K562 (cell line): Measurements from ENCODE around the gene FAAP100. TPM values are rescaled to one million over a fixed set of nuclear protein-coding genes. Genes with fewer than 3 reads are reported as not detected.

Experiments used
- ATAC-seq: fragments of 200-7000 bp; cut with Tn5 transposase; 3 replicates; pipeline ENCODE4 v1.9.1; 2020; ENCODE audit warnings: moderate library complexity
- BruUV-seq: library from RNA; stranded (reverse); fragments of 400-500 nt; replicated peaks from 2 replicates; lab custom pipeline; 2021; lab: Mats Ljungman, UMichigan
- CTCF ChIA-PET: fragments of 300-600 bp; formaldehyde crosslinking; extraction: SDS; loops from one replicate; lab custom pipeline; 2021; ENCODE audit warnings: low intra/inter-chr PET ratio; lab: Yijun Ruan, JAX
- POLR2A ChIA-PET: fragments of 300-600, 350-650 bp; sonication (Branson Sonifier 250); formaldehyde crosslinking; extraction: SDS; loops from one replicate; lab custom pipeline; 2021; ENCODE audit warnings: antibody characterized with exemption, inconsistent platforms; lab: Yijun Ruan, JAX
- DNase-seq, 4 experiments: peaks; one replicate each; pipeline versions ENCODE4 v3.0.0 to v3.0.0-alpha.2; 2011 to 2018; ENCODE audit warnings: low spot score in 3 of 4, mixed read lengths in 3 of 4; ENCODE audit errors: extremely low read depth in 1 of 4
- FAIRE-seq: peaks from 2 replicates; lab custom pipeline; 2011; peaks lifted over from hg19 to GRCh38; lab: Jason Lieb, UNC
- H2AFZ ChIP-seq: 2 replicates; pipeline ENCODE4 v1.6.0; 2011; ENCODE audit warnings: low read depth, low read length, control low read depth, inconsistent platforms
- H3K27ac ChIP-seq: fragments of 200-600 bp; 3 replicates; pipeline ENCODE4 v1.8.0; 2011; ENCODE audit warnings: low read depth, mild to moderate bottlenecking, control low read depth, inconsistent platforms, low read length, moderate library complexity, mixed read lengths; ENCODE audit errors: extremely low read depth
- H3K27me3 ChIP-seq, 2 experiments: fragments of 300-600 bp in 1 of 2; 2 replicates in 1 of 2; 3 replicates in 1 of 2; pipeline versions ENCODE4 v1.6.0 to v1.8.0; 2011; ENCODE audit warnings: inconsistent platforms in 2 of 2, low read length in 2 of 2, mild to moderate bottlenecking in 1 of 2, mixed read lengths in 1 of 2, moderate library complexity in 1 of 2; ENCODE audit not compliant: control insufficient read depth in 2 of 2, insufficient read depth in 2 of 2
- H3K36me3 ChIP-seq: fragments of 300-600 bp; 3 replicates; pipeline ENCODE4 v1.8.0; 2011; ENCODE audit warnings: mild to moderate bottlenecking, low read length, inconsistent platforms; ENCODE audit not compliant: control insufficient read depth, insufficient read depth
- H3K4me1 ChIP-seq, 2 experiments: fragments of 200-600 bp in 1 of 2; replicated peaks in 1 of 2; 2 replicates in 1 of 2; 3 replicates in 1 of 2; pipeline versions ENCODE4 v1.5.1 to v1.8.0; 2011; ENCODE audit warnings: inconsistent platforms in 2 of 2, low read length in 2 of 2, mild to moderate bottlenecking in 1 of 2, mixed read lengths in 1 of 2, moderate library complexity in 1 of 2; ENCODE audit not compliant: control insufficient read depth in 2 of 2, insufficient read depth in 2 of 2
- H3K4me2 ChIP-seq: 2 replicates; pipeline ENCODE4 v1.6.1; 2011; ENCODE audit warnings: low read length, control low read depth, inconsistent platforms, mixed read lengths; ENCODE audit not compliant: insufficient read depth
- H3K4me3 ChIP-seq: fragments of 200-600 bp; sonication (generic), shearing (Covaris generic); 2 replicates; pipeline ENCODE4 v1.5.1; 2016; ENCODE audit warnings: control low read depth, inconsistent platforms
- H3K79me2 ChIP-seq: fragments of 200-600 bp; 3 replicates; pipeline ENCODE4 v1.8.0; 2011; ENCODE audit warnings: low read length, inconsistent platforms; ENCODE audit not compliant: control insufficient read depth, insufficient read depth
- H3K9ac ChIP-seq, 2 experiments: 2 replicates each; pipeline versions ENCODE4 v1.6.0 to v1.6.1; 2011; ENCODE audit warnings: low read depth in 2 of 2, low read length in 2 of 2, control low read depth in 1 of 2, inconsistent platforms in 1 of 2, mild to moderate bottlenecking in 1 of 2, mixed read lengths in 1 of 2; ENCODE audit not compliant: insufficient read depth in 1 of 2
- H3K9me1 ChIP-seq: one replicate; pipeline ENCODE4 v1.6.0; 2011; ENCODE audit warnings: inconsistent platforms, mild to moderate bottlenecking, low read length, moderate library complexity; ENCODE audit not compliant: control insufficient read depth, insufficient read depth
- H3K9me3 ChIP-seq: replicated peaks from 2 replicates; pipeline ENCODE4 v1.5.1; 2011; ENCODE audit warnings: low read depth, low read length, inconsistent platforms; ENCODE audit not compliant: control insufficient read depth, insufficient read depth
- H4K20me1 ChIP-seq: replicated peaks from 2 replicates; pipeline ENCODE4 v1.6.1; 2011; ENCODE audit warnings: low read length, inconsistent platforms, mixed read lengths; ENCODE audit not compliant: control insufficient read depth, insufficient read depth
- CEBPB ChIP-seq: fragments of 450-650 bp; IDR thresholded peaks from 2 replicates; pipeline ENCODE4 v1.6.1; 2016; ENCODE audit warnings: missing genetic modification characterization, missing compliant biosample characterization
- PRDM10 ChIP-seq: fragments of 450-650 bp; IDR thresholded peaks from 2 replicates; pipeline ENCODE4 v1.6.1; 2018; ENCODE audit not compliant: partially characterized antibody
- PRPF4 ChIP-seq: fragments of 200-400 bp; formaldehyde crosslinking; IDR thresholded peaks from one replicate; pipeline ENCODE4 v1.6.1; 2017; ENCODE audit warnings: low read length, low read depth, mild to moderate bottlenecking; ENCODE audit not compliant: insufficient read depth, poor library complexity, severe bottlenecking
- SRSF1 ChIP-seq: fragments of 200-400 bp; formaldehyde crosslinking; IDR thresholded peaks from 2 replicates; pipeline ENCODE4 v1.6.1; 2017; ENCODE audit warnings: mild to moderate bottlenecking, low read depth, low read length, moderate library complexity
- SUPT5H ChIP-seq: fragments of 450-650 bp; IDR thresholded peaks from 2 replicates; pipeline ENCODE4 v1.6.1; 2016
- ZNF384 ChIP-seq: IDR thresholded peaks from 2 replicates; pipeline ENCODE4 v1.6.1; 2012; ENCODE audit warnings: low read depth, low read length, improper control_type of control experiment
- WGBS: fragments of 100-300 bp; shearing (Covaris generic); methylation state at CpG from one replicate; pipeline ENCODE4 v1.1.6; 2016; ENCODE audit warnings: low coverage, mixed read lengths; ENCODE audit not compliant: insufficient coverage; ENCODE audit errors: missing lambda C conversion rate; 5-methylcytosine and 5-hydroxymethylcytosine counted together
- in situ Hi-C: fragments of 300-500 bp; cut with MboI; formaldehyde crosslinking; loops from 4 replicates; pipeline ENCODE4 v1.15.0; 2018; ENCODE audit warnings: inconsistent platforms, mixed read lengths
- intact Hi-C: fragments of 100-400 bp; cut with micrococcal nuclease; formaldehyde crosslinking; loops from 2 replicates; pipeline ENCODE4 v1.14.2; 2022
- polyA plus RNA-seq, 8 experiments: library from polyadenylated mRNA; depleted of rRNA in 4 of 8; stranded (reverse) in 5 of 8; unstranded in 3 of 8; fragments of >200 nt; fragmentation: Nextera tagmentation in 2 of 8; fragmentation: Illumina TruSeq in 1 of 8; extraction: Ambion mirVana in 2 of 8; extraction: Trizol in 1 of 8; gene quantifications; 2 replicates each; pipeline versions ENCODE4 v1.2.1 to v1.2.3, GENCODE V29; 2011 to 2014; ENCODE audit warnings: inconsistent platforms in 1 of 8, missing spikeins in 1 of 8
- total RNA-seq, 7 experiments: library from RNA; depleted of rRNA in 6 of 7; stranded (reverse); fragments of >200 nt in 6 of 7; fragmentation: Illumina TruSeq in 2 of 7; extraction: Trizol in 2 of 7; gene quantifications; 2 replicates each; pipeline versions ENCODE4 v1.2.1 to v1.2.3, GENCODE V29; 2011 to 2021; ENCODE audit warnings: low replicate concordance in 1 of 7

Gene FAAP100
- total and polyA plus RNA-seq, 9 of the 15 experiments (the other 6 are each of a cell fraction or from before 2014, with no cell fraction given), result 0.31 to 51.2 (median 12.6) TPM

- ATAC-seq (no peak), FAIRE-seq (no peak), DNase-seq (no peak)
- CTCF ChIA-PET, result no interaction called here
- H3K79me2 ChIP-seq, result no peaks in the 10 kb centered on the region
- H3K9me1 ChIP-seq, result no peaks in the 10 kb centered on the region
- H3K4me1 ChIP-seq, result 0 out of 5 replicates have a peak, but pooled peaks cover 0 to 3% of the 10 kb centered on the region in 2 experiments
- H3K9me3 ChIP-seq, result no peaks in the 10 kb centered on the region
- intact Hi-C loops (no loop called here), in situ Hi-C loops (no loop called here)
- no peak overlapping the region for H3K4me2 ChIP-seq
- 0 out of 2 replicates have a peak, but pooled peaks cover 5% of the 10 kb centered on the region for H4K20me1 ChIP-seq
- no peak overlapping the region for H2AFZ ChIP-seq
- BruUV-seq, result no TSS peak
- no peak overlapping the region for H3K4me3 ChIP-seq
- H3K27ac ChIP-seq, result no peak overlapping the region
- 92% methylated on average over 8 of the region's 10 CpGs for WGBS
- H3K27me3 ChIP-seq, result no peaks in the 10 kb centered on the region
- POLR2A ChIA-PET, result no interaction called here
- TF ChIP-seq CEBPB (tag) (0 out of 2 replicates have a peak, but pooled peaks have one; percentile 14), PRPF4 (no peak), ZNF384 (no peak)
- TF ChIP-seq, all 486 proteins: peak for 1
- peaks cover 97% of the 10 kb centered on the region for H3K36me3 ChIP-seq
- H3K9ac ChIP-seq, result no peak overlapping the region
Measured at GRCh38 chr17:81563861-81564586, 11.9 kb upstream of the FAAP100 start.

- Histone ChIP-seq H3K4me3 (no peak overlapping the region), H3K36me3 (peaks cover 98% of the 10 kb centered on the region; the same call in 2 of the 3 replicates), H3K27me3 (no peaks in the 10 kb centered on the region), H3K27ac (no peak overlapping the region), H3K4me1 (peaks cover 6 to 23% of the 10 kb centered on the region in 2 experiments), H4K20me1 (peaks cover 14% of the 10 kb centered on the region; the same call in 1 of the 2 replicates), H2AFZ (no peak overlapping the region), H3K9me1 (no peaks in the 10 kb centered on the region), H3K9ac (no peak overlapping the region), H3K9me3 (no peaks in the 10 kb centered on the region), H3K79me2 (no peaks in the 10 kb centered on the region), H3K4me2 (no peak overlapping the region)
- in situ Hi-C loops (no loop called here), intact Hi-C loops (no loop called here)
- 79% methylated on average over 4 of the region's 4 CpGs for WGBS
- ATAC-seq (no peak), FAIRE-seq (no peak), DNase-seq (no peak)
- BruUV-seq, result no TSS peak
- CTCF ChIA-PET, result no interaction called here
- POLR2A ChIA-PET, result interaction anchor here (1.7 kb wide), 1 partner anchor 19 kb away, joined by 7 read pairs; no protein-coding TSS in a partner anchor
- TF ChIP-seq PRDM10 (no peak), SUPT5H (no peak), SRSF1 (no peak)
Measured at GRCh38 chr17:81561494-81561885, 9.3 kb upstream of the FAAP100 start.
